SU-DHL-6 (cell line): ENCODE data around the gene ATR.
"Not testable (repeated sequence)": the region's sequence is repeated elsewhere in the genome, so short reads cannot be mapped to it uniquely, and the experiment has no call there.

Experiments used
- H2AFZ ChIP-seq: fragments of 200-600 bp; sonication (generic); 2 replicates; pipeline ENCODE4 v1.6.1; 2014; ENCODE audit warnings: low read depth, mild to moderate bottlenecking, moderate library complexity, mixed read lengths, antibody characterized with exemption, low read length; ENCODE audit not compliant: severe bottlenecking
- H3F3A ChIP-seq: fragments of 200-600 bp; shearing (Covaris generic); 2 replicates; pipeline ENCODE4 v1.6.0; 2016; ENCODE audit warnings: antibody characterized with exemption, mild to moderate bottlenecking; ENCODE audit not compliant: insufficient read depth
- H3K27ac ChIP-seq: fragments of 200-600 bp; sonication (generic); 2 replicates; pipeline ENCODE4 v1.5.1; 2016; ENCODE audit warnings: low read depth, mild to moderate bottlenecking, low read length, moderate library complexity, mixed read lengths
- H3K27me3 ChIP-seq: fragments of 200-600 bp; sonication (generic), shearing (Covaris generic); 2 replicates; pipeline ENCODE4 v1.6.0; 2014; ENCODE audit warnings: mild to moderate bottlenecking, low read length
- H3K36me3 ChIP-seq: fragments of 200-600 bp; sonication (generic); 2 replicates; pipeline ENCODE4 v1.6.1; 2014; ENCODE audit warnings: mild to moderate bottlenecking, low read length, mixed read lengths
- H3K4me2 ChIP-seq: fragments of 300-600, 200-600 bp; shearing (Covaris generic), sonication (generic); 2 replicates; pipeline ENCODE4 v1.6.0; 2014; ENCODE audit warnings: low read length, low read depth, mild to moderate bottlenecking; ENCODE audit not compliant: poor library complexity, severe bottlenecking
- H3K4me3 ChIP-seq: fragments of 200-600 bp; sonication (generic); 2 replicates; pipeline ENCODE4 v1.5.1; 2014; ENCODE audit warnings: antibody characterized with exemption, low read length, mild to moderate bottlenecking, mixed read lengths; ENCODE audit not compliant: insufficient read depth, poor library complexity, severe bottlenecking
- H3K79me2 ChIP-seq: fragments of 200-600 bp; sonication (generic); 2 replicates; pipeline ENCODE4 v1.6.1; 2014; ENCODE audit warnings: mild to moderate bottlenecking, low read length, moderate library complexity; ENCODE audit not compliant: insufficient read depth
- H3K9ac ChIP-seq: fragments of 200-600 bp; sonication (generic); 2 replicates; pipeline ENCODE4 v1.7.0; 2014; ENCODE audit warnings: mild to moderate bottlenecking, low read length
- H3K9me2 ChIP-seq: fragments of 200-600 bp; sonication (generic); replicated peaks from 2 replicates; pipeline ENCODE4 v1.6.1; 2014; ENCODE audit warnings: low read length; ENCODE audit not compliant: insufficient read depth
- H3K9me3 ChIP-seq: fragments of 200-600 bp; sonication (generic); 2 replicates; pipeline ENCODE4 v1.6.1; 2014; ENCODE audit warnings: low read length, mixed read lengths; ENCODE audit not compliant: insufficient read depth
- H4K20me1 ChIP-seq: fragments of 200-600 bp; sonication (generic); 2 replicates; pipeline ENCODE4 v1.6.1; 2014; ENCODE audit warnings: low read depth, mild to moderate bottlenecking, antibody characterized with exemption, low read length, moderate library complexity, mixed read lengths
- EZH2phosphoT487 ChIP-seq: fragments of 200-600 bp; sonication (generic), shearing (Covaris generic); conservative IDR thresholded peaks from 2 replicates; pipeline ENCODE4 v1.6.1; 2018; ENCODE audit warnings: mild to moderate bottlenecking, antibody characterized with exemption, low read length, moderate library complexity, mixed read lengths
- TF ChIP-seq, protein P1 (sequence below): fragments of 200-600 bp; sonication (generic); IDR thresholded peaks from one replicate; pipeline ENCODE4 v1.5.1; 2017; ENCODE audit warnings: antibody characterized with exemption, mild to moderate bottlenecking, low read length, moderate library complexity; ENCODE audit not compliant: insufficient read depth, poor library complexity, severe bottlenecking

The ATR gene

DNA sequence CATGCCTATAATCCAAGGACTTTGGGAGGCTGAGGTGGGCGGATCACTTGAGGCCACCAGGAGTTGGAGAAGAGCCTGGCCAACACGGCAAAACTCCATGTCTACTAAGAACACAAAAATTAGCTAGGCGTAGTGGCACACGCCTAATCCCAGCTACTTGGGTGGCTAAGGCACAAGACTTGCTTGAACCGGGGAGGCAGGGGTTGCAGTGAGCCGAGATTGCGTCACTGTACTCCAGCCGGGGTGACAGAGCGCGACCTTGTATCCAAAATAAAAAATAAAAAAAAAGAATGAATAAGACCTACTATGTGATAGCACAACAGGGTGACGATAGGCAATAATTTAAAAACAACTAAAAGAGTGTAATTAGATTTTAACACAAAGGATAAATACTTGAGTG lies 134.2 kb downstream of the ATR start:
- TF ChIP-seq, protein P1, sequence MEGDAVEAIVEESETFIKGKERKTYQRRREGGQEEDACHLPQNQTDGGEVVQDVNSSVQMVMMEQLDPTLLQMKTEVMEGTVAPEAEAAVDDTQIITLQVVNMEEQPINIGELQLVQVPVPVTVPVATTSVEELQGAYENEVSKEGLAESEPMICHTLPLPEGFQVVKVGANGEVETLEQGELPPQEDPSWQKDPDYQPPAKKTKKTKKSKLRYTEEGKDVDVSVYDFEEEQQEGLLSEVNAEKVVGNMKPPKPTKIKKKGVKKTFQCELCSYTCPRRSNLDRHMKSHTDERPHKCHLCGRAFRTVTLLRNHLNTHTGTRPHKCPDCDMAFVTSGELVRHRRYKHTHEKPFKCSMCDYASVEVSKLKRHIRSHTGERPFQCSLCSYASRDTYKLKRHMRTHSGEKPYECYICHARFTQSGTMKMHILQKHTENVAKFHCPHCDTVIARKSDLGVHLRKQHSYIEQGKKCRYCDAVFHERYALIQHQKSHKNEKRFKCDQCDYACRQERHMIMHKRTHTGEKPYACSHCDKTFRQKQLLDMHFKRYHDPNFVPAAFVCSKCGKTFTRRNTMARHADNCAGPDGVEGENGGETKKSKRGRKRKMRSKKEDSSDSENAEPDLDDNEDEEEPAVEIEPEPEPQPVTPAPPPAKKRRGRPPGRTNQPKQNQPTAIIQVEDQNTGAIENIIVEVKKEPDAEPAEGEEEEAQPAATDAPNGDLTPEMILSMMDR = no peak
- TF ChIP-seq EZH2phosphoT487 = no peak
- Histone ChIP-seq H3K9me3 (no peaks in the 10 kb centered on the region), H3K9me2 (no peaks in the 10 kb centered on the region), H4K20me1 (no peaks in the 10 kb centered on the region), H3K4me2 (no peak overlapping the region), H3K9ac (no peak overlapping the region), H3K79me2 (peaks cover 48% of the 10 kb centered on the region), H3K4me3 (no peak overlapping the region), H3K27ac (no peak overlapping the region), H3K36me3 (no peaks in the 10 kb centered on the region), H3K27me3 (no peaks in the 10 kb centered on the region), H2AFZ (no peak overlapping the region), H3F3A (peaks cover 10% of the 10 kb centered on the region; the same call in 1 of the 2 replicates)

DNA sequence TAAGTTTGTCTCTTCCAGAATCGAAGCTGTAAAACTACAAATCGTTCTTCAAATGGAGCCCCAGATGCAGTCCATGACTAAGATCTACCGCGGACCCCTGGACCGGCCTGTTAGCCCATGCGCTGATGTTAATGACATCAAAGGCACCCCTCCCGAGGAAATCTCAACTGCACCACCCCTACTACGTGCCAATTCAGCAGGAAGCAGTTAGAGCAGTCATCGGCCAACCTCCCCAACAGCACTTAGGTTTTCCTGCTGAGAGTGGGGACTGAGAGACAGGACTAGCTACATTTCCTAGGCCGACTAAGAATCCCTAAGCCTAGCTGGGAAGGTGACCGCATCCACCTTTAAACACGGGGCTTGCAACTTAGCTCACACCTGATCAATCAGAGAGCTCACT lies 135.5 kb downstream of the ATR start:
- H3K27ac ChIP-seq, H3K36me3 ChIP-seq, H3K27me3 ChIP-seq, H2AFZ ChIP-seq, H3K4me3 ChIP-seq, H3K9ac ChIP-seq, H3K9me2 ChIP-seq, H3K9me3 ChIP-seq, H3K4me2 ChIP-seq, H4K20me1 ChIP-seq, H3F3A ChIP-seq: not testable (repeated sequence)
- H3K79me2 ChIP-seq = peaks cover 48% of the 10 kb centered on the region

DNA sequence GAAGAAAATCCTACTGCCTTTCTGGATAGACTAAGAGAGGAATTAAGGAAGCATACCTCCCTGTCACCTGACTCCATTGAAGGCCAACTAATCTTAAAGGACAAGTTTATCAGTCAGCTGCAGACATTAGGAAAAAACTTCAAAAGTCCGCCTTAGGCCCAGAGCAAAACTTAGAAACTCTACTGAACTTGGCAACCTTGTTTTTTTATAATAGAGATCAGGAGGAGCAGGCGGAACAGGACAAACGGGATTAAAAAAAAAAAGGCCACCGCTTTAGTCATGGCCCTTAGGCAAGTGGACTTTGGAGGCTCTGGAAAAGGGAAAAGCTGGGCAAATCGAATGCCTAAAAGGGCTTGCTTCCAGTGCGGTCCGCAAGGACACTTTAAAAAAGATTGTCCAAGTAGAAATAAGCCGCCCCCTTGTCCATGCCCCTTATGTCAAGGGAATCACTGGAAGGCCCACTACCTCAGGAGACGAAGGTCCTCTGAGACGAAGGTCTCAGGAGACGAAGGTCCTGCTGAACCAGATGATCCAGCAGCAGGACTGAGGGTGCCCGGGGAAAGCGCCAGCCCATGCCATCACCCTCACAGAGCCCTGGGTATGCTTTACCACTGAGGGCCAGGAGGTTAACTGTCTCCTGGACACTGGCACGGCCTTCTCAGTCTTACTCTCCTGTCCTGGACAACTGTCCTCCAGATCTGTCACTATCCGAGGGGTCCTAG lies 138.9 kb downstream of the ATR start:
- Histone ChIP-seq H3K79me2 (peaks cover 39% of the 10 kb centered on the region), H4K20me1 (peaks cover 11% of the 10 kb centered on the region; the same call in 1 of the 2 replicates)

DNA sequence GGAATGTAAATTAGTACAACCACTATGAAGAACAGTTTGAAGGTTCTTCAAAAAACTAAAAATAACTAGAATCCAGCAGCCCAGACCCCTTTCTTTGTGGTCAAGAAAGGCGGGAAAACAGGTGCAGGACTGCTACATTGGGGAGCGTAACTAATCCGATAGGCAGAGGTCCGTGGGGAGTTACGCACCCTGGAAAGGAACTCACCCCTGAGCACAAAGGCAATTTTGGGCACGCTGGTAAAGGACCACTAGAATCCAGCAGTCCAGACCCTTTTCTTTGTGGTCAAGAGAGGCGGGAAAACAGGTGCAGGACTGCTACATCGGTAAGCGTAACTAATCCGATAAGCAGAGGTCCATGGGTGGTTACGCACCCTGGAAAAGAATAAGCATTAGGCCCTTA lies 140.4 kb downstream of the ATR start:
- H2AFZ ChIP-seq, H3K4me3 ChIP-seq, H3K36me3 ChIP-seq, H3F3A ChIP-seq, H3K4me2 ChIP-seq, H3K9ac ChIP-seq, H3K9me3 ChIP-seq, H3K9me2 ChIP-seq, H3K27me3 ChIP-seq, H3K27ac ChIP-seq: not testable (repeated sequence)
- Histone ChIP-seq H4K20me1 (peaks cover 11% of the 10 kb centered on the region; the same call in 1 of the 2 replicates), H3K79me2 (peaks cover 25% of the 10 kb centered on the region)

More for the DNA sequence above, 138.9 kb downstream of the ATR start:
- H3K27me3 ChIP-seq, H3K9me3 ChIP-seq, H3K4me2 ChIP-seq, H3K36me3 ChIP-seq, H3K27ac ChIP-seq, H3K9me2 ChIP-seq, H3K4me3 ChIP-seq, H2AFZ ChIP-seq, H3K9ac ChIP-seq, H3F3A ChIP-seq: not testable (repeated sequence)
